Coronary artery (tissue), 2 donors: ENCODE measurements around the gene POC1A.

Experiments
- DNase-seq: peaks from one replicate; pipeline ENCODE4 v3.0.0-alpha.2; 2017; ENCODE audit warnings: low spot score
- H3K27ac ChIP-seq, 2 donors: fragments of 200-600 bp; sonication (generic); one replicate each; pipeline ENCODE4 v1.5.1; 2016 to 2019
- H3K4me3 ChIP-seq: fragments of 200-600 bp; sonication (generic); 2 replicates; pipeline ENCODE4 v1.5.1; 2016; ENCODE audit warnings: mild to moderate bottlenecking, moderate library complexity
- TF ChIP-seq, protein P1 (sequence below): fragments of 200-600 bp; sonication (generic); IDR thresholded peaks from one replicate; pipeline ENCODE4 v1.5.1; 2019; ENCODE audit warnings: antibody characterized with exemption

Gene POC1A

DNA sequence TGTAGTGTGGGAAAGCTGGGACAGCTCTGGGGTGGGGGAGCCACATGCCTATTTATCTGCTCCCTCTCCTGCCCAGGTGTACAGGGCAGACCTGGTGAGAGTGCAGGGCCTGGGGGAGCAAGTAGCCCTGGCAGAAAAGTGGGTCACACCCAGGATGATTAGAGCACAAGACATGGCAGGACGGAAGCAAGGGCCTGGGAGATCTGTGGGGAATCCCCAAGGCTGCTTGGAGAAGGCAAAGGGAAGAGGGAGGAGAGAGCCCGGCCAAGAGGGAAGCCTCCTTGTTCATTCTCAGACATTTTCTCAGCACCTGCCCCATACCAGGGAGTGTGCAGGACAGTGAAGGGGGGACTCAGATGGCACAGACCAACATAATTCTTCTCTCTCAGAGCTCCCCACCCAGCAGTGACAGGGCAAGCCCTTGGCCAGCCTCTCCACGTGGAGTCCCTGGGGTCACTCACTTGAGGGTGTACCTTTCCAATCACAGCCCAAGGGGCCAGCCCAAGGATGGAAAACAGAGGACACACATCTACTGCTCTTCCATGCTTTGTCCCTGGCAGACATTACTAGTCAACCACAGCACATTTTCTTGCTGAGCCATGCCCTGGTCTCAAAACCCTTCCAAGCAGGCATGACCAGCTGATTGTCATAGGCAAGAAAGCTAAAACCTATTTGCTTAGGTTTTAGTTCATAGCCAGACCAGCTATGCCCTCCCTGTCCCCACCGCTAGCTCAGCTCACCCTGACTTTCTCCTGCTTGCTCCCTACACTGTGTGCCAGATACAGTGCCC, 92.9 kb downstream of the POC1A start:
- H3K27ac ChIP-seq: no peak overlapping the region
- H3K4me3 ChIP-seq: no peak overlapping the region
- DNase-seq: no peak
- TF ChIP-seq, protein P1, sequence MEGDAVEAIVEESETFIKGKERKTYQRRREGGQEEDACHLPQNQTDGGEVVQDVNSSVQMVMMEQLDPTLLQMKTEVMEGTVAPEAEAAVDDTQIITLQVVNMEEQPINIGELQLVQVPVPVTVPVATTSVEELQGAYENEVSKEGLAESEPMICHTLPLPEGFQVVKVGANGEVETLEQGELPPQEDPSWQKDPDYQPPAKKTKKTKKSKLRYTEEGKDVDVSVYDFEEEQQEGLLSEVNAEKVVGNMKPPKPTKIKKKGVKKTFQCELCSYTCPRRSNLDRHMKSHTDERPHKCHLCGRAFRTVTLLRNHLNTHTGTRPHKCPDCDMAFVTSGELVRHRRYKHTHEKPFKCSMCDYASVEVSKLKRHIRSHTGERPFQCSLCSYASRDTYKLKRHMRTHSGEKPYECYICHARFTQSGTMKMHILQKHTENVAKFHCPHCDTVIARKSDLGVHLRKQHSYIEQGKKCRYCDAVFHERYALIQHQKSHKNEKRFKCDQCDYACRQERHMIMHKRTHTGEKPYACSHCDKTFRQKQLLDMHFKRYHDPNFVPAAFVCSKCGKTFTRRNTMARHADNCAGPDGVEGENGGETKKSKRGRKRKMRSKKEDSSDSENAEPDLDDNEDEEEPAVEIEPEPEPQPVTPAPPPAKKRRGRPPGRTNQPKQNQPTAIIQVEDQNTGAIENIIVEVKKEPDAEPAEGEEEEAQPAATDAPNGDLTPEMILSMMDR: no peak

DNA sequence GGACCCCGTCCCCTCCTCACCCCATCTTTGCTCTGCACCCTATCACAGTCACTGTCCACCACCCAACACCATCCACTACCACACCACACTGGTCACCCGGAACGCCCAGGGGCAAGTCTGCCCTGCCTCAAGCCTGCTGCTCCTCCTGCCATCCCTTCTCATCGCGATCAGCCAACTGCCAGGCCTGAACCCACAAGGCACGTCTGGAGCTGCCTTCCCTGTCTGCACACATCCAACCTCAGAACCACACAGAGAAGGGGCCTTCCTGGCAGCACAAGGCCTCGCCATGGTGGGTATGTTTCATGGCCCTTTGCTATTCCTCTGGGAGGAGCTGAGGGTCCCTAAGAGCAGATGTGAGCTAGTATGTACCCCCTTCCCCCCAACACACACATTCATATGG, 94.4 kb downstream of the POC1A start:
- TF ChIP-seq, protein P1: no peak
- no peak overlapping the region for H3K27ac ChIP-seq

DNA sequence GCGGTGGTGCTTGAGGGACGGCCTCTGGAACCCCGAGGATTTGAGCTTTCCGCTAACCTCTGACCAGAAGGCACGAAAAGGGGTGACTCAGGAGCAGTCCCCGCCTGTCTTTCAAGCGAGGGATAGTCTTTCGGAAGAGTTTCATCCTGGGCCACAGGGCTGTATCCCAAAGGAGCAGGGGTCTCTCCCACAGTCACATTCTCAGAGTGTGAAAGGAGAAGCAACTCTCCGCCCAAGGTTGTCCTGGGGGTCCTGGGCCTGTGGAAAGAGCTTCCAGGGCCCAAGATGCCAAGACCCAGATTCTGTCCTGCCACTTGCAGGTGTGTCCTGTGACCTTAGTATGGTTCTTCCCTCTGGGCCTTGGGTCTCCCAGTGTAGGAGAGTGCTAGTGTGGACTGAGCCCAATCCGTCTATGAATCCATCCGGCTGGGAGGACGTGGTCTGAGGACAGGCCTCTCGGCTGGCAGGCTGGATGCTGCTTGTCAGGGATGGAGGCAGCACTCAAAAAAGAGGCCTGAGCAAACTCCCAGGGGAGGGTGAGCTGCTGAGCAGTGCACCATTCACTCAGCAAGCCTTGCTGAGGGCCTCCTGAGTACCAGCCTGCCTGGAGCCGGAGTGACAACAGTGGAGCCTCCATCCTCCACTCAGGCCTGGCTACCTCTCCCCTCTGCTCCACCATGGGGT, 96.3 kb downstream of the POC1A start:
- TF ChIP-seq, protein P1: no peak
- Histone ChIP-seq H3K27ac (peak overlapping the region in 1 of 2 donors; percentile 72), H3K4me3 (peak overlapping the region; percentile 84)
- DNase-seq: no peak

More for the DNA sequence above, 94.4 kb downstream of the POC1A start:
- no peak overlapping the region for H3K4me3 ChIP-seq
- no peak for DNase-seq

DNA sequence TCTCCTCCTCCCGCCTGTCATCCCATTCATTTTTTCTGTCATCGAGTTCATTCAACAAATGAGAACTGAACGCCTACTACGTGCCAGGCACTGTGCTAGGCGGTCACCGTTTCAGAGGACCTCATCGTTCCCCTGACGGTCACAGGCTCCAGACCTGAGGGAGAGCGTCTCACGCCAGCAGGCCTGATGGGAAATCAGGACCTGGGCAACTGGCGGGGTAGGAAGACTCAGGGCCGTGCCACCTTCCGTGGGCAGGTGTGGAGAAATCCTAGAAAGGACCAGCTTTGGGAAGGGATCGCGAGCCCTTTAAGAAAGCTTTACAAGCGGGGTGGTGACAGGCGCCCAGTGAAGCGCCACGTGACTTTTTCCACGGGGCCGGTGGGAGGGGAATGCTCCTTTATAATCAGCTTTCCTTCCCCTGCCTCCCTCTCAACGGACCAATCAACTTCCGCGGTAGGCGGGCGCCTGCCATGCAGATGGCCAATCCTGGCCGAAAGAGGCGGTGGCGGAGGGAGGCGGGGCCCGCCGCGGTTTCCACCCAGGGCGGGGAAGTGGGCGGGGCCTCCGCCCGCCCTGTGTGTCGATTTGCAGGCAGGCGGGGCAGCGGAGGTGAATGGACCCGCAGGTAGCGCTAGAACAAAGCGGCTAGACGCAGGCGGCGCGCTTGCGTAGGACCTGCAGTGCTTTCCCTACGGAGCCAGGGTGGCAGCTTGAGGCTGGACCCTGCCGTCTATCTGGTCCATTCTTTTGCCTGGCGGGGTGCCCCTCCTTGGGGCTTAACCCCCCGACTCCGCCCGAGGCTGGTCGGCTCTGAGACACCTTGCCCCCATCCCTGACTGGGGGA, 97.0 kb downstream of the POC1A start:
- TF ChIP-seq, protein P1: no peak
- Histone ChIP-seq H3K27ac (peak overlapping the region; percentile 83 to 98), H3K4me3 (peak overlapping the region; percentile 84)
- peak; percentile 99 for DNase-seq

DNA sequence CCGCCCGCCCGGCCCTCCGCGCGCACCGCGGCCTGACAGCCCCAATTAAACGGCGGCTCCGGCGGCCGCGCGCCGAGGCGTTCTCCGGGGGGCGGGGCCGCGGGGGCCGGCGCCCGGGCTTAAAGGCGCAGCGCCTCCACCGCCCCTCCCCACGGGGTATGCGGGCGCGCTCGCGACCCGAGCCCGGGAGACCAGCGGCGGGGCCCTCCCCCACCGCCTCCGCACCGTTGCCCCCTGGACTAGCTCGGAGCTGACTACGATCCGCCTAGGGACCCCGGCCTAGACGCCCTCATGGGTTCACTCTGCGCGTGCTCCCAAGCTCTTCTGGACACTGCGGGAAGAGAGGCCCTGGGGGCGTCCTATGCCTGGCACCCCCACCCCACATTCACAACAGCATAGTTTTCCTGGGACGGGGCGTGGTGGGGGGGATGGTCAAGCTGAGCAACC, 97.7 kb downstream of the POC1A start, which contains the start of gene DUSP7:
DUSP7 (minus strand) TSS at position 51 of the 447 bp plus-strand sequence. CDS start 205 bp downstream, outside the sequence.
- TF ChIP-seq, protein P1: no peak
- DNase-seq: peak; percentile 87
- H3K4me3 ChIP-seq: peak within 1 kb of the TSS; percentile 84

DNA sequence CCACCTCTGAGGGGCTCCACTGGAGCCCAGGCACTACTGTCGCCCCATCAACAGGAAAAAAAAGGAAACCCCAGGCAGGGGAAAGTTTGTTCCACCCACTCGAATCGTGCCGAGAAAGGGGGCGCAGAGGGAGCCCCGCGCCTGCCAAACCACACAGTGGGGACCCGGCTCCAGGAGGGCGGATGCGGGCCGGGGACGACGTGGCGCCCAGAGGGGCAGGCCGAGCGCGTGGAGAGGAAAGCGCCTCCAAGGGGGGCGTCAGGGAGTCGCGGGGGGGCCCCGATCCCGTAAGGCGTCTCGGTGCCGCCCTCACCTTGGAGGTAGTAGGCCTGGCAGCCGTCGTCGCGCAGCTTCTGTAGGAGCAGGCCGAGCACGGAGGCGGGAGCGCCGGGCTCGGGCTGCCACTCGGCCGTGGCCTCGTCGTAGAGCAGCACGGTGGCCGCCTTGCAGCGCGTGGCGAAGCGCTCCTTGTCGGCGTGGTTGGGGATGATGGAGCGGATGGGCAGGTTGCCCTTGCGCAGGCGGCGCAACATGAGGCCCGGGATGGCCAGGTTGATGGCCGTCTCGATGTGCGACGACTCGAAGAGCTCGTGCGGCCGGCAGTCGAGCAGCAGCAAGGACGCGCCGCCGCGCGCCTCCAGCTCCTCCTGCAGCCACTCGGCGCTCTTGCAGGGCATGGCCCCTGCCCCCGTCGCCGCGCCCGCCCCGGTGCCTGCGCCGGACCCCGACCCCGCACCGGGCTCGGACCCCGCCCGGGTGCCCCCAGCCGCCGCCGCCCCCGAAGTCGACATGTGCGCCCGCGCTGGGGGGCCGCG, 98.5 kb downstream of the POC1A start:
- Histone ChIP-seq H3K4me3 (peak overlapping the region; percentile 84), H3K27ac (peak overlapping the region; percentile 88 to 98)
- DNase-seq: no peak
- TF ChIP-seq, protein P1: no peak

More for the DNA sequence above, 97.7 kb downstream of the POC1A start, which contains the start of gene DUSP7:
- H3K27ac ChIP-seq: peak within 1 kb of the TSS; percentile 88 to 98
